IMR-90 (cell line): ENCODE measurements around the gene LMTK2. TPM values are rescaled to one million over a fixed set of nuclear protein-coding genes. Genes with fewer than 3 reads are reported as not detected.

Experiments
- ATAC-seq: fragments of 200-7000 bp; cut with Tn5 transposase; 2 replicates; pipeline ENCODE4 v1.9.1; 2020; ENCODE audit warnings: low read depth, mild to moderate bottlenecking, moderate library complexity
- BruUV-seq: library from RNA; stranded (reverse); fragments of 400-500 nt; replicated peaks from 2 replicates; lab custom pipeline; 2021; lab: Mats Ljungman, UMichigan
- CTCF ChIA-PET: fragments of 300-600 bp; formaldehyde crosslinking; extraction: SDS; loops from one replicate; lab custom pipeline; 2021; ENCODE audit warnings: antibody characterized with exemption; lab: Yijun Ruan, JAX
- POLR2A ChIA-PET: fragments of 300-600 bp; sonication (Branson Sonifier 250); formaldehyde crosslinking; loops from one replicate; lab custom pipeline; 2022; ENCODE audit warnings: antibody characterized with exemption; ENCODE audit not compliant: unreplicated experiment; lab: Charles Lee
- DNase-seq: peaks from one replicate; pipeline ENCODE4 v3.0.0; 2013
- H2AFZ ChIP-seq: replicated peaks from 2 replicates; pipeline ENCODE3; 2013; ENCODE audit warnings: low read length, mild to moderate bottlenecking; ENCODE audit not compliant: poor library complexity
- H2AK5ac ChIP-seq: 2 replicates; pipeline ENCODE4 v1.6.1; 2013; ENCODE audit warnings: low read depth, low read length, inconsistent platforms
- H2AK9ac ChIP-seq: replicated peaks from 2 replicates; pipeline ENCODE3; 2013; ENCODE audit warnings: mild to moderate bottlenecking, low read depth, low read length, moderate library complexity; ENCODE audit not compliant: poor library complexity
- H2BK120ac ChIP-seq: 2 replicates; pipeline ENCODE4 v1.6.1; 2013; ENCODE audit warnings: low read depth, low read length, inconsistent platforms
- H2BK15ac ChIP-seq: 3 replicates; pipeline ENCODE4 v1.6.1; 2013; ENCODE audit warnings: low read depth, low read length, inconsistent platforms
- H2BK20ac ChIP-seq: 2 replicates; pipeline ENCODE4 v1.6.1; 2013; ENCODE audit warnings: low read depth, mild to moderate bottlenecking, inconsistent platforms, low read length, moderate library complexity
- H2BK5ac ChIP-seq: 2 replicates; pipeline ENCODE4 v1.6.1; 2013; ENCODE audit warnings: mild to moderate bottlenecking, low read depth, low read length, inconsistent platforms; ENCODE audit not compliant: poor library complexity, severe bottlenecking
- H3K14ac ChIP-seq: replicated peaks from 2 replicates; pipeline ENCODE4 v1.6.1; 2013; ENCODE audit warnings: low read depth, low read length, inconsistent platforms
- H3K18ac ChIP-seq: 2 replicates; pipeline ENCODE4 v1.6.1; 2013; ENCODE audit warnings: low read depth, low read length, control low read depth
- H3K23ac ChIP-seq: 2 replicates; pipeline ENCODE4 v1.6.1; 2013; ENCODE audit warnings: low read depth, low read length, inconsistent platforms
- H3K27ac ChIP-seq: 2 replicates; pipeline ENCODE4 v1.5.1; 2013; ENCODE audit warnings: mild to moderate bottlenecking, control low read depth, low read length; ENCODE audit not compliant: insufficient read depth
- H3K27me3 ChIP-seq: 2 replicates; pipeline ENCODE4 v1.6.1; 2013; ENCODE audit warnings: low read length; ENCODE audit not compliant: control insufficient read depth, insufficient read depth
- H3K36me3 ChIP-seq: 2 replicates; pipeline ENCODE4 v1.6.1; 2013; ENCODE audit warnings: low read length, mixed read lengths; ENCODE audit not compliant: control insufficient read depth, insufficient read depth
- H3K4ac ChIP-seq: 2 replicates; pipeline ENCODE4 v1.6.1; 2013; ENCODE audit warnings: low read depth, low read length, inconsistent platforms
- H3K4me1 ChIP-seq: 2 replicates; pipeline ENCODE4 v1.6.1; 2013; ENCODE audit warnings: low read length, mixed read lengths; ENCODE audit not compliant: control insufficient read depth, insufficient read depth
- H3K4me2 ChIP-seq: 2 replicates; pipeline ENCODE4 v1.6.1; 2013; ENCODE audit warnings: low read depth, mild to moderate bottlenecking, control low read depth, low read length, moderate library complexity
- H3K4me3 ChIP-seq: 2 replicates; pipeline ENCODE4 v1.5.1; 2013; ENCODE audit warnings: low read depth, mild to moderate bottlenecking, control low read depth, low read length, moderate library complexity; ENCODE audit not compliant: insufficient read depth
- H3K56ac ChIP-seq: 2 replicates; pipeline ENCODE4 v1.6.1; 2013; ENCODE audit warnings: low read length, inconsistent platforms; ENCODE audit not compliant: insufficient read depth; ENCODE audit errors: extremely low read depth
- H3K79me1 ChIP-seq, 2 experiments: 2 replicates each; pipeline ENCODE4 v1.6.1; 2013; ENCODE audit warnings: low read length in 2 of 2, inconsistent platforms in 1 of 2, low read depth in 1 of 2
- H3K9ac ChIP-seq: 2 replicates; pipeline ENCODE4 v1.6.1; 2013; ENCODE audit warnings: low read depth, low read length, control low read depth
- H3K9me1 ChIP-seq: 2 replicates; pipeline ENCODE4 v1.6.1; 2013; ENCODE audit warnings: low read length, inconsistent platforms; ENCODE audit not compliant: insufficient read depth
- H3K9me3 ChIP-seq: 2 replicates; pipeline ENCODE4 v1.6.1; 2013; ENCODE audit warnings: low read length; ENCODE audit not compliant: control insufficient read depth, insufficient read depth
- H4K20me1 ChIP-seq: 2 replicates; pipeline ENCODE4 v1.6.1; 2013; ENCODE audit warnings: low read length, inconsistent platforms; ENCODE audit not compliant: insufficient read depth
- H4K5ac ChIP-seq: 2 replicates; pipeline ENCODE4 v1.6.1; 2013; ENCODE audit warnings: mild to moderate bottlenecking, low read depth, low read length, control low read depth
- H4K8ac ChIP-seq, 2 experiments: 2 replicates each; pipeline ENCODE4 v1.6.1; 2013; ENCODE audit warnings: low read depth in 2 of 2, low read length in 2 of 2, control low read depth in 1 of 2, inconsistent platforms in 1 of 2
- H4K91ac ChIP-seq: 2 replicates; pipeline ENCODE4 v1.6.1; 2013; ENCODE audit warnings: low read depth, low read length, inconsistent platforms; ENCODE audit not compliant: insufficient read depth
- MXI1 ChIP-seq: IDR thresholded peaks from 2 replicates; pipeline ENCODE4 v1.6.1; 2012; ENCODE audit warnings: low read depth, mild to moderate bottlenecking, low read length, moderate library complexity, borderline replicate concordance
- NFE2L2 ChIP-seq: fragments of 150-350 bp; IDR thresholded peaks from 2 replicates; pipeline ENCODE4 v1.6.1; 2016; ENCODE audit warnings: low read depth, mild to moderate bottlenecking, low read length
- WGBS, 2 experiments: methylation state at CpG; one replicate each; pipeline versions ENCODE4 v1.1.5 to v1.1.7; 2013; ENCODE audit warnings: missing lambda C conversion rate in 2 of 2; ENCODE audit not compliant: insufficient read length in 1 of 2; ENCODE audit errors: extremely low coverage in 2 of 2; 5-methylcytosine and 5-hydroxymethylcytosine counted together
- dilution Hi-C: fragments of 300-500 bp; cut with HindIII; formaldehyde crosslinking; loops from one replicate; pipeline ENCODE4 v1.14.3; 2018; ENCODE audit warnings: low sequenced_read_pairs; ENCODE audit not compliant: unreplicated experiment
- in situ Hi-C: fragments of 300-500 bp; cut with MboI; formaldehyde crosslinking; loops from 3 replicates; pipeline ENCODE4 v1.14.3; 2019; ENCODE audit warnings: low sequenced_read_pairs, inconsistent platforms, mixed read lengths
- intact Hi-C: fragments of 100-400 bp; cut with micrococcal nuclease; formaldehyde crosslinking; loops from 2 replicates; pipeline ENCODE4 v1.10.0; 2022
- polyA plus RNA-seq, 3 experiments: library from polyadenylated mRNA; depleted of rRNA; stranded (reverse); fragments of >200 nt; gene quantifications; 2 replicates each; pipeline ENCODE4 v1.2.3, GENCODE V29; 2012; ENCODE audit warnings: low replicate concordance in 1 of 3
- total RNA-seq: library from RNA; depleted of rRNA; stranded (reverse); fragments of >200 nt; gene quantifications from 2 replicates; pipeline ENCODE4 v1.2.3, GENCODE V29; 2012

LMTK2 gene
- total and polyA plus RNA-seq, 2 of the 4 experiments (the other 2 are of a cell fraction), result 4.4 to 5.0 TPM

DNA sequence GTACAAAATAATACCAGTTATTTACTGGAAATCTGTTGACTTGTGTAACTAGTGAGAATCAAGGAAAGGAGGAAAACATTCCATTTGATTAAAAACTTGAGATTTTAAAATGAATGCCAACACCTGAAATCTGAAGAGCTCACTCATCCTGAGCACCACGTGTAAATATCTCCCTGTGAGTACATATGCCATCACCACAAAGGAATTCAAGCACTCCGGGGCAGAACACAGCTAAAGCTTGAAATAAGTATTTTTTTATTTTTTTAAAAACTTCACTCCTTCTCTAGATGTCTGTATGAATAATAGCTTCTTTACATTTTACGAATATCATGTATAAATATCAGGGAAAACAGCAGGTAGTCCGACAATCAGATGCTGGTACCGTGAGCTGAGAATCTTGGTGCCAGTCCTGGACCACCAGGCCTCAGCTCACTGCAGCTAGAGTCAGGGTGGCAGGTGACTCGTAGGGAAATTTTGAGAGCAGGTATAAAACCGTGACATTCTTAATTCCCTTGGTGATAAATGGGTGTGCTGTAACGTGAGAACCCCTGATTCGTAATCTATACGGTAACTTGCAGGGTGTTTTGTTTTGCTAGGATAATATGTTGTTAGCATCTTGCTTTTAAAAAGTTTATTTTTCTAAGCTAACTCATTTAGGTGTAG is 12.7 kb downstream of the LMTK2 start:
- Histone ChIP-seq H4K5ac (no peak overlapping the region), H3K27me3 (no peaks in the 10 kb centered on the region), H3K9me3 (no peaks in the 10 kb centered on the region), H2AFZ (no peak overlapping the region), H2BK20ac (no peak overlapping the region), H3K14ac (no peak overlapping the region), H3K9me1 (peaks cover 10% of the 10 kb centered on the region), H3K18ac (0 out of 2 replicates have a peak overlapping the region, but pooled peaks have one; percentile 14), H3K9ac (no peak overlapping the region), H3K27ac (no peak overlapping the region), H4K91ac (no peak overlapping the region), H3K4me3 (no peak overlapping the region), H3K23ac (no peak overlapping the region), H2AK9ac (no peak overlapping the region), H4K8ac (no peak overlapping the region), H3K4me1 (peaks cover 7% of the 10 kb centered on the region), H3K56ac (no peak overlapping the region), H4K20me1 (peaks cover 30% of the 10 kb centered on the region), H2AK5ac (no peak overlapping the region; the same call in 1 of the 2 replicates), H2BK15ac (no peak overlapping the region), H3K4me2 (peak overlapping the region; percentile 65), H2BK120ac (no peak overlapping the region), H3K4ac (0 out of 2 replicates have a peak overlapping the region, but pooled peaks have one; percentile 6), H3K36me3 (no peaks in the 10 kb centered on the region), H3K79me1 (peaks cover 35 to 43% of the 10 kb centered on the region in 2 experiments), H2BK5ac (no peak overlapping the region)
- DNase-seq (peak; percentile 79), ATAC-seq (peak; percentile 73)
- no TSS peak for BruUV-seq
- ChIA-PET CTCF (interaction anchor here (0.8 to 1.6 kb wide), 5 partner anchors 9 to 98 kb away, joined by 3 to 6 read pairs (median 5); no protein-coding TSS in a partner anchor), POLR2A (no interaction called here)
- 92% methylated on average over 2 of the region's 10 CpGs; no CpG with 5 or more reads in 1 of the 2 experiments for WGBS, 2 experiments
- in situ Hi-C loops (no loop called here), dilution Hi-C loops (no loop called here), intact Hi-C loops (loop anchor here (10.0 kb wide), 1 partner anchor 725 kb away; no protein-coding TSS in a partner anchor)
- TF ChIP-seq MXI1 (peak; percentile 44; the same call in 1 of the 2 replicates), NFE2L2 (no peak)
